Mammary epithelial cell (primary cell): ENCODE measurements around the gene HGS.

Experiments used
- EZH2 ChIP-seq: IDR thresholded peaks from 2 replicates; pipeline ENCODE4 v1.6.1; 2012; ENCODE audit warnings: low read length, inconsistent platforms, borderline replicate concordance
- TF ChIP-seq, protein P1 (sequence below), 2 donors: IDR thresholded peaks in 1 of 2; conservative IDR thresholded peaks in 1 of 2; 2 replicates each; pipeline ENCODE4 v1.5.1; 2011 to 2012; ENCODE audit warnings: inconsistent platforms in 2 of 2, low read length in 2 of 2, mild to moderate bottlenecking in 2 of 2, control low read depth in 1 of 2, low read depth in 1 of 2; ENCODE audit not compliant: insufficient read depth in 1 of 2; ENCODE audit errors: extremely low read depth in 1 of 2

DNA sequence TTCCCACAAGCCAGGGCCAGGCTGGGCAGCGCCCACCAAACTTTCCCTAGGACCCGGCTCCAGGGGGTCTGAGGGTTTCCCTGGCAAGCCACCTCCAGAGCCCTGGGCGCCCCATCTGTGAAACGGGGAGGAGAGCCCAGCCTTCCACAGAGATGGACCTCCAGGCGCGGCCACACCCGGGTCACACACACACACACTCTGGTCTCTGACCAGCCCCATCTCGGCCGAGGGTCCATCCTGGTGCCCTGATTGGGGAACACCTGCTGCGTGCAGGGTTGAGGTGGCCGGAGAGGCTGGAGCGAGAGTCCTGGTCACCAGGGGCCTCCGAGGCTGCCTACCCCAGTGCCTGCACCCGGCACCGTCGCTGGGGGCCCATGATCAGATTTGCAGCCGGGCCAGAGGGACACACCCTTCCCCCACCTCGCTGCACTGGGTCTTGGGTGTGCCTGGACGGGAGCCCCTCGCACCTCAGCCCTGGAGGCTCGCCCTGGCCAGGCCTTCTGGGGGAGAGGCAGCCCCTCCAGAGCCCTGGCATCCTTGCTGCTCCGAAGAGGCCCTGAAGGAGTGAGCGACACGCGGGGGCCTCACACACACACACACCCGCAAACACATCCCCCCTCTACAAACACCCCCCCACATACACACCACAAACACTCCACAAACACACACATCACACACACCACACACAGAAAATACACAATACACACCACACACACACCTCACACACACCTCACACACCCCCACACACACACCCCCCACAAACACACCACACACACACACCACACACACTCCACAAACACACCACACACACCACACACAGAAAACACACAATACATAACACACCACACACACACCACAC lies 58.0 kb downstream of the HGS start:
- TF ChIP-seq, protein P1, sequence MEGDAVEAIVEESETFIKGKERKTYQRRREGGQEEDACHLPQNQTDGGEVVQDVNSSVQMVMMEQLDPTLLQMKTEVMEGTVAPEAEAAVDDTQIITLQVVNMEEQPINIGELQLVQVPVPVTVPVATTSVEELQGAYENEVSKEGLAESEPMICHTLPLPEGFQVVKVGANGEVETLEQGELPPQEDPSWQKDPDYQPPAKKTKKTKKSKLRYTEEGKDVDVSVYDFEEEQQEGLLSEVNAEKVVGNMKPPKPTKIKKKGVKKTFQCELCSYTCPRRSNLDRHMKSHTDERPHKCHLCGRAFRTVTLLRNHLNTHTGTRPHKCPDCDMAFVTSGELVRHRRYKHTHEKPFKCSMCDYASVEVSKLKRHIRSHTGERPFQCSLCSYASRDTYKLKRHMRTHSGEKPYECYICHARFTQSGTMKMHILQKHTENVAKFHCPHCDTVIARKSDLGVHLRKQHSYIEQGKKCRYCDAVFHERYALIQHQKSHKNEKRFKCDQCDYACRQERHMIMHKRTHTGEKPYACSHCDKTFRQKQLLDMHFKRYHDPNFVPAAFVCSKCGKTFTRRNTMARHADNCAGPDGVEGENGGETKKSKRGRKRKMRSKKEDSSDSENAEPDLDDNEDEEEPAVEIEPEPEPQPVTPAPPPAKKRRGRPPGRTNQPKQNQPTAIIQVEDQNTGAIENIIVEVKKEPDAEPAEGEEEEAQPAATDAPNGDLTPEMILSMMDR (conservative IDR thresholded peaks at IDR 0.05 in 1 of 2, IDR thresholded peaks at IDR 0.05 in 1 of 2; ENCODE audit: extremely low read depth in 1 of 2, insufficient read depth in 1 of 2, low read depth in 1 of 2, low read length in 2 of 2), result no peak
- TF ChIP-seq EZH2, result no peak
